T1000 (cell line): ENCODE data around the gene TMCC3.
"Not testable (repeated sequence)": the region's sequence is repeated elsewhere in the genome, so short reads cannot be mapped to it uniquely, and the experiment has no call there.

Experiments
- DNase-seq: peaks from one replicate; lab custom pipeline; 2025; ENCODE audit warnings: mixed read lengths; lab: John Stamatoyannopoulos, UW

Gene TMCC3

GRCh38 chr12:94601307-94601706, 49.0 kb downstream of the TMCC3 start:
- not testable (repeated sequence) for DNase-seq

GRCh38 chr12:94599189-94599588, 51.2 kb downstream of the TMCC3 start:
- DNase-seq, result no peak

- no peak for DNase-seq
Observed at GRCh38 chr12:94597268-94597667, 53.1 kb downstream of the TMCC3 start.

GRCh38 chr12:94596596-94596995, 53.8 kb downstream of the TMCC3 start:
- DNase-seq, result no peak

- no peak for DNase-seq
Observed at GRCh38 chr12:94595152-94595551, 55.2 kb downstream of the TMCC3 start.

GRCh38 chr12:94594443-94594825, 55.9 kb downstream of the TMCC3 start:
- no peak for DNase-seq

DNA sequence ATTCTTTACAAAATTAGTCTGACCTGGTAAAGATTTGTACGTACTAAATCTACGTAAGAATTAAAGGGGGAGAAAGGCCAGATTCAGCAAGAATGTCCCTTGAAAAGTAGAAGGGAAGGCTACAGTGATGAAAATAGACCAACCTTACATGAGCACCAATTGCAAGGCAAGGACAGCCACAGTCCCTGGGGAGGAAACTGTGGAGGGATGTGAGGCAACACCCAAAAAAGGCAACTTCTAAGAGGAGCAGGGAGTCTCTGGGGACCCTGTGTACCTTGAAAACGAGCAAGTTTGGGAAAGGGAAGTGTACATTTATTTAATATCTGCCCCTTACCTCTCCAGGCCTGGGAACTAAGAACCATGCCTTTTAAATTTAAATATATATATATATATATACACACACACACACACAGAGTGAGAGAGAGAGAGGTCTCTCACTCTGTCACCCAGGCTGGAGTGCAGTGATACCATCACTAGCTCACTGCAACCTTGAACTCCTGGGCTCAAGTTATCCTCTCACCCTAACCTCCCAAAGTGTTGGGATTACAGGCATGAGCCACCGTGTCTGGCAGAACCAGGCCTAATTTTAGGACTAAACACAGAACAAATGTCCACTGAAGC, 56.4 kb downstream of the TMCC3 start:
- no peak for DNase-seq

DNA sequence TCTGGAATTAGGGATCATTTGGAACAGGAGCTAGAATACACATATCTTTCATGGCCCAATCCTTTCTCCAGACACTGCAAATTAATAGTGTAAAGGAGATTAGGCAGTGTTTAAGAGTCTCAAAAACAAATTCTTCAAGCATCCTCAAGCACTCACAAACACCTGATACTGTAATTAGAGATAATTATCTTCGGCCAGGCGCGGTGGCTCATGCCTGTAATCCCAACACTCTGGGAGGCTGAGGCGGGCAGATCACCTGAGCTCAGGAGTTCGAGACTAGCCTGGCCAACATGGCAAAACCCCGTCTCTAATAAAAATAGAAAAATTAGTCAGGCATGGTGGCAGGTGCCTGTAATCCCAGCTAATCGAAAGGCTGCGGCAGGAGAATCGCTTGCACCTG, 57.6 kb downstream of the TMCC3 start:
- not testable (repeated sequence) for DNase-seq

GRCh38 chr12:94592080-94592479, 58.3 kb downstream of the TMCC3 start:
- no peak for DNase-seq

DNA sequence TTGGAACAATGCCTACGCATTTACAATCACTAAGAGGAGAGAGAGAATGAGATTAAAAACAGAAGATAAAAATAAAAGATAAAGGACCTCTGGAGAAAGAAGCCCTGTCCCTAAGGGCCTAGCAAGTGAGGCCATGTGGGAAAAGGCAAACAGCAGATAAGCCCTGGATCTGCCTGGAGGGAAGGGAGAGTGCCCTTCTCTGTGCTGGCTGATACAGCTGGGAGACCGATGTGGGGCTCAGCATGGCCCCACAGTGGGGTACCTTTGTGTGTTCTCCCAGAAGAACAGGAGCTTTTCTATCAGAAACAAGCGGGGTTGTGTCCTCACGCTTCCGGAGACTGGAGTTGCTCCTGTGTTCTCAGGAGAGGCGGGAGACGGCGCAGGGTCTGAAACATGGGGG, 59.9 kb downstream of the TMCC3 start:
- no peak for DNase-seq

DNA sequence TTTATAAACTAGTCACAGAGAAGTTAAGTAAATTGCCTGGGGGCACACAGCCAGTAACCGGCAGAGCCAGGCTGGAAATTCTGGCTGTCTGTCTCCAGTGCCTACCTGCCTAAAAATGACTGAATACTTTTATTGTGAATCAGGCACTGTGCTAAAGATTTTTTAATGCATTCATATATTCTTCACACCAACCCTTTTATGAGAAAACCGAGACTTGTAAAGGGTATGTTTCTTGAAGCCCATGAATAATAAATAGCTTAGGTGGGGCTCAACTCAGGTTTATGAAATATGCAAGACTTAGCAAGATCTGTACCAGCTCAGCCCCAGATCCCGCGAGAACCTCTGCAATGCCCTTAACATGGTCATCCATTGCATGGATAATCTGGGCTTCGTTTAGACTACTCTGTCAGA, 60.8 kb downstream of the TMCC3 start:
- DNase-seq, result no peak

GRCh38 chr12:94588346-94588745, 62.0 kb downstream of the TMCC3 start:
- DNase-seq, result no peak

GRCh38 chr12:94587266-94588241, 62.8 kb downstream of the TMCC3 start:
- no peak for DNase-seq

- DNase-seq, result no peak
Observed at GRCh38 chr12:94586589-94587259, 63.6 kb downstream of the TMCC3 start.

DNA sequence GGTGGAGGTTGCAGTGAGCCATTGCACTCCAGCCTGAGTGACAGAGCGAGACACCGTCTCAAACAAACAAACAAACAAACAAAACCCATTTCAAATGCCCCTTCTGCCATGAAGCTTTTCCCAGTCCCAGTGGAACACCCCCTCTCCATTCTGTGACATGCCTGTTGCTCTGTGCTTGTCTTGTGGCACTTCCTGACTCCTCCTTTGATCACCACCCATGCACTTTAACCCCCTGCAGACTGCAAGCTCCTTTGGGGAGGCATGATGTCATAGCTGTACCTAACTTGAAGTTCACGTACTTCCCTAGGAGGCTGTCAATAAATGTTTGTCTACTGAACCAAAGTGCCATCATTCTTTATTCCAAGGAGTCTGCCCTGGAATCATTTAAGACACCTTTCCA, 64.7 kb downstream of the TMCC3 start:
- no peak for DNase-seq

DNA sequence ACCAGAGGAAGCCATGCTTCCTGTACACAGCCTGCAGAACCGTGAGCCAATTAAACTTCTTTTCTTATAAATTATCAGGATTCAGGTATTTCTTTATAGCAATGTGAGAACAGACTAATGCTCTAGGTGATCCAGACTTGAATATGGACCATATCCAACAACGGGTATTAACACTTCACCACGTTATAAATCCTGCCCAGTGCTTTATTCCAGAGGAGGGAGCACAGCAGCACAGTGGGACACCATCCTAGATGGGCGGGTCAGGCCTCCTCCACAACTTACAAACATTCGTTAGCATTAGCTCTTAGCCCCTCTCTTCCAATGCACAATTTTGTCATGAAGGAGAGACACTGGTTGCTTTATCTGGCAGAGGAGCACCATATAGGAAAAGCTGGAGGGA, 66.0 kb downstream of the TMCC3 start:
- DNase-seq, result no peak

GRCh38 chr12:94582591-94582990, 67.8 kb downstream of the TMCC3 start:
- DNase-seq, result no peak

DNA sequence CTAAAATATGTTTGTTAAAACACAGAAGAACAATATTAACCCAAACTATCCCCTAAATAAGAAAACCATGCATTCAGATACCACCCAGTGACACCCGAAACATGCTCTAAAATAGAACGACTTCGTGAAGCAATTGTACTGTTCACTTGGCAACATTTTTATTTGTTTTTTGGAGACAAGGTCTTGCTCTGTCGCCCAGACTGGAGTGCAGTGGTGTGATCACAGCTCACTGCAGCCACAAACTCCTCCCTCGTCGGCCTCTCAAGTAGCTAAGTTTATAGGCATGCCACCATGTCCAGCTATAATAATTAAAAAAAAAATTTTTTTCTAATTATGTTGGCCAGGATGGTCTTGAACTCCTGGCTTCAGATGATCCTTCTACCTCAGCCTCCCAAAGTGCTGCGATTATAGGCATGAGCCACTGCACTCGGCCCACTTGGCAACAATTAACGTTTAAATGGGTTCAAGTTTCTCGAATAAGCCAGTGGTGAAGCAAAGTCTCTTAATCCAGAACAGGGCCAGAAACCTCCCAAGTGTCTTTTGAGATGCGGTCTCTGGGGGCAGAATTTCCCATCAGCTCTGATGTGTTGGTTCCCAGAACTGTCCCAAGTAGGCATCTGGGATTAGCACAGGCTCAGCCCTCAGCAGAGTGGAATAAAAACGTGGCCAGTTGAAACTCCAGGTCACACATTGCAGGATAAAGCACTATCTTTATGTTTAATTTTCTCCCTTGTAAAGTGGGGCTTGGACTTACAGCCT, 74.5 kb downstream of the TMCC3 start:
- no peak for DNase-seq

GRCh38 chr12:94575024-94575423, 75.3 kb downstream of the TMCC3 start:
- no peak for DNase-seq

DNA sequence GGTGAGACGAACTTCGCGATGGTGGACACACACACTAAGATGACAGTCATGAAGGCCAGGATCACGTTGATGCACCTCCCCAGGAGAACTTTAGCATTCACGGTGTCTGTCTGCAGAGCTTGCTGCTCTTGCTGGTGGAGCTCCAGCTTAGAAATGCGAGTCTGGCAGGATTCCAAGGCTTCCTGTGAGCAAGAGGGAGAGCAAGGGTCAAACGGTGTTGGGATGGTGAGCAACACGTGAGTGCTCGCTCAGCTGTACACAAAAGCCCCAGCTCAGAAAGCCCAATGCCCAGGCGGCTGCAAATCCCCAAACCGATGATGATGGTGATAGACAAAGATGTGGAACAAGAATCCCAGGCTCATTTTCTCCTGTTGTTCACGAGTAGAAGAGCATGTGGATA, 78.8 kb downstream of the TMCC3 start:
- peak; percentile 39 for DNase-seq

DNA sequence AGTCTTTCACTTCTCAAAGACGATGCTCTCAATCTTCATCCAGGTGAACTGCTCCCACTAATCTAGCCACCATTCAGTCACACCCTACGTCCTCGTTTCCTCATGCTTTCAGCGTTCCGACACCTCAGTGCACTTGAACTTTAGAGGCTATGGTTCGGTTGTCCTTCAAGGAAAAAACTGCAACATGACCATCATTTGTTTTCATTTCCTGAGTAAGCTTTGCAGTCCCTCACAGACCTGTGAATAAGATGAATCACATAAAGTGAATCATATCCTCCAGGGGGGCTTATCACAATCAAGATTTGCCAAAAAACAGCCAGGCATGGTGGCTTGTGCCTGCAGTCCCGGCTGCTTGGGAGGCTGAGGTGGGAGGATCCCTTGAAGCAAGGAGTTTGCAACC, 80.2 kb downstream of the TMCC3 start:
- peak; percentile 7 for DNase-seq

DNA sequence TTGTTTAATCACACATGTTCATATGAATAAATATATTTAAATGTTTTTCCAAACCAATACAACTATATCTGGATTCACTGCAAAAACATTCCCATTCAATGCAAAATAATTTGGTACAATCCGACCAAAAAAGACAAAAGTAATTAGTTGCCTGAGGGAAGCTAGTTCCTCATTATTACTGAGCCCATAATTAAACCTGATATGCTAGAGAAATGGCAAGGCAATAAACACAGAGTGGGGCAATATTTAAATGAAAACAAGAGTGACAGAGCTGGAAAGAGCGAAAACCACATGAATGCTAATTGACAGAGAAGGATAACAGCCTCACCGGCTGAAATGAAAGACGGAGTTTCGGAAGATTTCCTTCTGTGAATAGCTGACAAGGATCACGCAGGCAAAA, 82.6 kb downstream of the TMCC3 start:
- no peak for DNase-seq
